Kidney tubule cell (primary cell): Measurements from ENCODE around the gene NAA20.

Experiments used
- DNase-seq: peaks from one replicate; pipeline ENCODE4 v3.0.0-alpha.2; 2018; ENCODE audit warnings: low spot score

Gene NAA20

GRCh38 chr20:20018366-20018765, 1.2 kb downstream of the NAA20 start:
- DNase-seq, result no peak

GRCh38 chr20:20019123-20019522, 2.0 kb downstream of the NAA20 start:
- DNase-seq, result peak; percentile 61

- no peak for DNase-seq
Measured at GRCh38 chr20:20020908-20021307, 3.7 kb downstream of the NAA20 start.

GRCh38 chr20:20021835-20022234, 4.7 kb downstream of the NAA20 start:
- no peak for DNase-seq

- no peak for DNase-seq
Measured at GRCh38 chr20:20022498-20022897, 5.3 kb downstream of the NAA20 start.

- DNase-seq, result no peak
Measured at GRCh38 chr20:20023395-20023794, 6.2 kb downstream of the NAA20 start.

GRCh38 chr20:20024942-20025341, 7.8 kb downstream of the NAA20 start:
- peak; percentile 69 for DNase-seq

DNA sequence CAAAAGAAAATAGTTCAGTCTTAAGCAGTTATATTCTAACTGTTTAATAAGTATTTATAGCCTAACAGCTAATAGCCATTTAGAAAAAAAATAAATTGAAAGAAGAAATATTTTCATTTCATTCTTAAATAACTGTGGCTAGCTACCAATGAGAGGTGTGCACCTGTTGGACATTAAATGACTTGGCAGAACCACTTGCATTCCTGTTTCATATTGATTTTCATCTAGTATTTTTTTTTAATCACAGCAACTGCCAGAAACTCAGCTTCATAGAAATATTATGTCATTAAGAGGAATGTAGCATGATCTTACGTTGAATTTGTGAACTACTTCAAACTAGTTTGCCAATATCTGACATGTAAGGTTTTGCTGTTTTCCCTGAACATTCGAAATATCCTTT, 10.1 kb downstream of the NAA20 start:
- DNase-seq, result no peak

- no peak for DNase-seq
Measured at GRCh38 chr20:20031790-20032189, 14.6 kb downstream of the NAA20 start.

GRCh38 chr20:20034486-20034885, 17.3 kb downstream of the NAA20 start:
- no peak for DNase-seq

GRCh38 chr20:20036756-20037155, 19.6 kb downstream of the NAA20 start:
- no peak for DNase-seq

- peak; percentile 50 for DNase-seq
Measured at GRCh38 chr20:20037960-20038359, 20.8 kb downstream of the NAA20 start.

GRCh38 chr20:20038586-20038985, 21.4 kb downstream of the NAA20 start:
- no peak for DNase-seq

DNA sequence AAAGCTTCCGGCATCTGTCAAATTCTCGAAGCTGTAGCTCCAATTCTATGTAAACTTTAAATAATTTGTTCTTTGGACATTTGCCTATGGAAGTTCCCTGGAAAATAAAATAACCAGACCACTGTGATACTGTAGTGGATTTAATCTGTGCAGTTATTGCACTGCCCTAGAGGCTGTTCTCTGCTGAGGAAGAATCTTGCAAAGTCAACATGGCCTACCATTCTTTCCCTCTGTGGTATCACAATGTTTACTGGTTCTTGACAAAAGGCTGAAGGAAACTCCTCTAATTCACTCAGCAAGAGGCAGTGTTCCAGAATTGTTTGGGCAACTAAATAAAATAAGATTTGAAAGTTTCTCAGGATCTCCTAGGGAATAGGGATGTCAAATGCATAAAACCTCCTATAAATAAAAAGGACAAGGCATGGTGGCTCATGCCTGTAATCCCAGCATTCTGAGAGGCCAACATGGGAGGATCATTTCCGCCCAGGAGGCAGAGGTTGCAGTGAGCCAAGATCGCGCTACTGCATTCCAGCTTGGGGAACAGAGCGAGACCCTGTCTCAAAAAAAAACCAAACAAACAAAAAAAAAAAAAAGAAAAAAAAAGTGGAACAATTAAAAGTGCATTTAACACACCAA, 22.7 kb downstream of the NAA20 start:
- DNase-seq, result no peak

DNA sequence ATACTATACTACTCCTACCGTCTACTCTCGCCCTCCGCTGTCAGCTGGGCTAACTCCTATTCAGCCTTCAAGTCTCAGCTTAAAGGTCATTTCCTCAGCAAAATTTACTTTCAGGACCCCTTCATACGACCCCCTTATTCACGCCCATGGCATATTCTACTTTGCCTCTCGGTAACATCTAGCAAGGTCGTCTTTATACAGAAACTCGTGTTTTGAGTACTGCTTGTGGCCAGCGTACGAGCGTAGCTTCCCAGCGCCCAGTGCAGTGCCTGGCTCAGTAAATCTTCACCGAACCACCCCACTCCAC, 34.6 kb downstream of the NAA20 start:
- no peak for DNase-seq

- DNase-seq, result peak; percentile 98
Measured at GRCh38 chr20:20052074-20052970, 35.2 kb downstream of the NAA20 start, which contains the start of the genes CFAP61 and CRNKL1. CFAP61 (plus strand) TSS chr20:20052532; CDS start chr20:20056654, 4,122 bp downstream. CRNKL1 (minus strand) TSS chr20:20052466; CDS start chr20:20052342, 124 bp downstream.

DNA sequence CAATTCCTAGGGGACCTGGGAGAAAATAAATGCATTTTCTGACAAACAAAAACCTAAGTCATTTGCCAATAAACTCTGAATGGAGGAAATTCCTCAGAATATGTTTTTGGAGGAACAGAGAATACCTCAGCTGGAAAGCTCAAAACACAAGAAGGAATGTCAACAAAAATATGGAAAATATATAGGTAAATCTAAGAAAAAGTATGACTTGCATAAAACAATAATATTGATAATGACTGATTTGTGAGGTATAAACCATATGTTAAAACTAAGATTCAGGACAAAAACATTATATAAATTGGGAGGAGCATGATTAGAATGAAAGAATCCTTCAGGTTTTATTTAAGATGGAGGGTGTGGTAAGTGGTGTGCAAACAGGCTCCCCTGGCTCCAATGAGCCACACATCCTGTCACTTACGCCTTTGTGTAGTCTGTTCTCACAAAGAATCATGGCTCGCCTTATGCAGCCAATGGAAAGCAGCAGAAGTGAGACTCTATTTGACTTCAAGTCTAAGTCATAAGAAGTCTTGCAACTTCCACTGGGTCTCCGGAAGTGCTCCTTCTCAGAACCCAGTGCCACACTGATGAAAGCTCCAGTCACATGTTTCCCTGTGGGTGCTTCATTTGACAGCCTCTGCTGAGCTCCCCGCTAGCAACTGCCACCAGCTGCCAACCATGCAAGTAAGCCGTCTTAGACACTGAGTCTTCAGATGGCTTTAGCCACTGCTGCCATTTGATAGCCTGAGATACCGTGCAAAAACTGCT, 43.3 kb downstream of the NAA20 start:
- no peak for DNase-seq

DNA sequence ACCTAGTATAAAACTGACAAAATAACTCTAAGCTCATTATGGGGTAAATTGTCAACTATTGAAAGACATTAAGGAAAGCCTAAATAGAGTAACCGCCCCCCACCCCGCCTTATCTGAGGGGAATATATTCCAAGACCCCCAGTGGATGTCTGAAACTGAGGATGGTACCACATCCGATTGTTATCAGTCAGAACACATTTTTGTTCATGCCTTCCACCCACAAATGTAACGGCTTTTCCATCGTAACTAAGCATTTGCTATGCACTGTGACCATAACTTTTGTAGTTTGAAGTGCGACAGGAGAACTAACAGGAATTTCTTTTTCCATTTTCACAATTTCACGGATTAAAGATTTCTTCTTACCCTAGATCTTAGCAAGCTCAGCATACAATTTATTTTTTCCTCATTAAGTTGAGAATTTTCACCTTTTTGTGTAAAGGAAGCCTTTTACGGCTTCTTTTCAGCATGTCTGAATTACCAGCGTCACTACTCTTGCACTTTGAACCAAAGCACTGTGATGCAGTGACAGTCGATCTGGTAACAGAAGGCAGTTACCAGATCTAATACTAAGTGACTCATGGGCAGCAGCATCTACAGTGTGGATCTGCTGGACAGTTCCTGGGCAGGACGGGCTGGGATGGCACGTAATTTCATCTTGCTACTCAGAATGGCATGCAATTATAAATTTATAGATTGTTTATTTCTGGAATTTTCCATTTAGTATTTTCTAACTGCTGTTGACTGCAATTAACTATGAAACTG, 47.0 kb downstream of the NAA20 start:
- no peak for DNase-seq

- DNase-seq, result no peak
Measured at GRCh38 chr20:20065361-20065760, 48.2 kb downstream of the NAA20 start.

GRCh38 chr20:20070871-20071726, 53.9 kb downstream of the NAA20 start:
- DNase-seq, result no peak

GRCh38 chr20:20073801-20074371, 56.7 kb downstream of the NAA20 start:
- peak; percentile 49 for DNase-seq
